Activated CD4-positive, alpha-beta T cell treated with anti-CD3 and anti-CD28 coated beads, Interleukin-2, amount 50 U/mL, for 24 hours (primary cell): Measurements from ENCODE around the gene KRT25.
"Not testable (repeated sequence)": the region's sequence is repeated elsewhere in the genome, so short reads cannot be mapped to it uniquely, and the experiment has no call there.

ENCODE experiments used
- DNase-seq, 2 donors: peaks; one replicate each; pipeline ENCODE4 v3.0.0-alpha.2; 2020; ENCODE audit warnings: low read depth in 1 of 2, low spot score in 1 of 2

The KRT25 gene

GRCh38 chr17:40760105-40761016, 5.2 kb upstream of the KRT25 start:
- DNase-seq, result no peak

- no peak for DNase-seq
Measured at GRCh38 chr17:40753804-40754203, 1.3 kb downstream of the KRT25 start.

- DNase-seq, result no peak
Measured at GRCh38 chr17:40751065-40751464, 4.1 kb downstream of the KRT25 start.

GRCh38 chr17:40750391-40750790, 4.7 kb downstream of the KRT25 start:
- no peak for DNase-seq

- not testable (repeated sequence) for DNase-seq
Measured at GRCh38 chr17:40748666-40749065, 6.5 kb downstream of the KRT25 start.

- no peak for DNase-seq
Measured at GRCh38 chr17:40738553-40738952, 16.6 kb downstream of the KRT25 start.

- no peak for DNase-seq
Measured at GRCh38 chr17:40735016-40735415, 20.1 kb downstream of the KRT25 start.

- DNase-seq, result no peak
Measured at GRCh38 chr17:40734018-40734417, 21.1 kb downstream of the KRT25 start.

- no peak for DNase-seq
Measured at GRCh38 chr17:40730970-40731369, 24.2 kb downstream of the KRT25 start.

- DNase-seq, result no peak
Measured at GRCh38 chr17:40727447-40728231, 27.5 kb downstream of the KRT25 start.

GRCh38 chr17:40726919-40727318, 28.2 kb downstream of the KRT25 start:
- DNase-seq, result no peak

- DNase-seq, result no peak
Measured at GRCh38 chr17:40724656-40725055, 30.5 kb downstream of the KRT25 start.

- DNase-seq, result no peak
Measured at GRCh38 chr17:40722241-40722640, 32.9 kb downstream of the KRT25 start.

GRCh38 chr17:40720899-40721298, 34.2 kb downstream of the KRT25 start:
- DNase-seq, result no peak

- no peak for DNase-seq
Measured at GRCh38 chr17:40718930-40719329, 36.2 kb downstream of the KRT25 start.

- no peak for DNase-seq
Measured at GRCh38 chr17:40717776-40718175, 37.4 kb downstream of the KRT25 start.

GRCh38 chr17:40714473-40714872, 40.7 kb downstream of the KRT25 start:
- DNase-seq, result no peak

GRCh38 chr17:40707745-40708144, 47.4 kb downstream of the KRT25 start:
- no peak for DNase-seq

- DNase-seq, result no peak
Measured at GRCh38 chr17:40705584-40705983, 49.5 kb downstream of the KRT25 start.

GRCh38 chr17:40703652-40704051, 51.5 kb downstream of the KRT25 start, which contains the start of gene KRT24:
Gene KRT24 (minus strand): TSS chr17:40703752. CDS start chr17:40703693, 59 bp downstream.
- DNase-seq, result no peak

- DNase-seq, result no peak
Measured at GRCh38 chr17:40702271-40702670, 52.9 kb downstream of the KRT25 start.

GRCh38 chr17:40699853-40700252, 55.3 kb downstream of the KRT25 start:
- DNase-seq, result no peak
